NCI-H2227 (cell line): ENCODE results near the gene ITPKB.

ENCODE experiments used
- DNase-seq: peaks from one replicate; lab custom pipeline; 2025; ENCODE audit not compliant: unreplicated experiment; lab: John Stamatoyannopoulos, UW

ITPKB gene

DNA sequence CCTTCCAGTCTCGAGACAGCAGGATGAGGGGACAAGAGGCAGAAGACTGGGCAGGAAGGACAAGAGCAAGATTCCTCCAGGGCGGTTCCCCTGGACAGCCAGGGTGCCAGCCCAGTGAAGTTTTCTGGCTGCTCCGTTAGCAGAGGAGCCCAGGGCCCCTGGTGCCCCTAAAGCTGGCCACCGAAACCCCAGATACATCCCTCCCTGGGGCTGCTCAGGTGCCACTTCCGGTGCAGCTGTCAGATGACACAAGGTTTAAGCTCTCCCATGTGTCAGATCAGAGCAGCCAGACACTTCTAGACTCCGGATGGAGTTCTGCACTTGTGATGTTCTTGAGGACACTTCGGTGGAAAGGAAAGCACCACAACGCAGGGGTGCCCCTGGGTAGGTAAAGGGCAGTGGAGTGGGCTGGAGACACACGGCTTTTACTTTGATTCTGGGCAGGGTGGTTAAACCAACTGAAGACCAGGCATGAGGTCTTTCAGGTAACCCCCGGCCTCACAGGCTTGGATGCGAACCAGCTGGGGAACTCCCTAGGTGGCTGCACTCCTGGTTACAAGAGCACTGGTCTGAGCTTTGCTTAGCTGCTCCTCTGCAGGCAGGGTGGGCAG is 85.7 kb downstream of the ITPKB start:
- no peak for DNase-seq

DNA sequence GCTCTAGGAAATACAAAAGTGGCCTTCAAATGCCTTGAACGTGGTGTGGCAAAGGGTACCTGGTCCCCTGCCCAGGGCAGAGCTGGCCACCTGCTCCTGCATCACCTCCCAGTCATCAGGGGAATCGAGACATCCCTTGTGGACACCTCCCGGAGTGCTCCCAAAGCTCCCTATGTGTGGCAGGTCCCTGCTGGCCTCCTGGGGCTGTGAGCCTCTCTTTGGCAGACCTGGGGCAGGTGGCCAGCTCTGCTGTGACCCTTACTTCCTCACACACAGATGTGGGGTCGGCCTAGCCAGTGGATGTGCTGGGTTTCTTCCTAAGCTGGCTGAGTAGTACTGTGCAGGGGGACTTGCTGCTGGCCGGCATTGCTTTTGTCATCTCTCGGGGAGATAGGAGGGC is 86.5 kb downstream of the ITPKB start:
- DNase-seq = no peak

GRCh38 chr1:226651732-226652105 is 87.4 kb downstream of the ITPKB start:
- DNase-seq = no peak

- no peak for DNase-seq
These were observed 87.9 kb downstream of the ITPKB start for GRCh38 chr1:226651041-226651731.

DNA sequence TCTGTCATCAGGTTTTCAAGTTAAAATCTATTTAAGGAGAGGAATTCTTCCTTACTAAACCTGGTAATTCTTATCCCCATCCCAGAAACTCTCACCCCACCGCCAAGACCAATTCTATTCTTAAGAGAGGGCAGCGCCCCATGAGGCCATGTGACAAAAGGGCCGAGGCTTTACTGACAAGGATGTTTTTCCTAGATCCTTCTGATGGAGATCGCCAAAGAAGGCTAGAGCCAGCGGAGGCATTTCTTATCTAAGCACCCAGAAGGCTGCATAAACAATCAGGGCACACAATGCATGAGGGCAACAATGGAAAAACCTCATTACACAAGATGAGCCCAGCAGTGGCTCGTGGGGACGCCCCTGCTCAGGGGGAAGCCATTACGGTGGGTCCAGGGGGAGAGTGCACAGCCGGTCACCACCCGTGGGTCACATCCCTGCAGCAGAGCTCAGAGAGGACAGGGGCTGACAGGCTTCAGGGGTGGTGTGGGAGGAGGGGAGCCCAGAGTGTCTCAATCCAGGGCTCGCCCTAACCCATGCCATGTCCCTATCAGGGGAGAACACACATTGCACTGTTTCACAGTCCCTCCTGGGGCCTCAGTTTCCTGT is 88.7 kb downstream of the ITPKB start:
- DNase-seq = no peak

DNA sequence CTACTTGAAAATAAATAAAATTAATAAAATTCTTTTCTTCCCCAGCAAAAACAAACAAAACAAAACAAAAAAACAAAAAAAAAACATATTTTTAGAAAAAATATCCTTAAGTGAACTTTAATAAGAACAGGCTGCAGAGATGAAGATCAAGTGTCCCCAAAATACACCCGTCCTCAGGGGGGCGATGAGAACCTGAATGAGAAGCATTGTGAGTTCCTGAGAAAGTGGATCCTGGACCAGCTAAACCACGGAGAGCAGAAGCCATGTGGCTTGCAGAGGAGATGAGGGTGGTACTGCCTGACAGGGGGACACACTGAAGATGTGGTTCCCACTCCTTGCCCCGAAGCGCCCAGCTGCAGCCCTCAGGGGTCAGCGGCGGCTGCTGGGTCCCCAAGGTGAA is 89.3 kb downstream of the ITPKB start:
- DNase-seq = no peak

DNA sequence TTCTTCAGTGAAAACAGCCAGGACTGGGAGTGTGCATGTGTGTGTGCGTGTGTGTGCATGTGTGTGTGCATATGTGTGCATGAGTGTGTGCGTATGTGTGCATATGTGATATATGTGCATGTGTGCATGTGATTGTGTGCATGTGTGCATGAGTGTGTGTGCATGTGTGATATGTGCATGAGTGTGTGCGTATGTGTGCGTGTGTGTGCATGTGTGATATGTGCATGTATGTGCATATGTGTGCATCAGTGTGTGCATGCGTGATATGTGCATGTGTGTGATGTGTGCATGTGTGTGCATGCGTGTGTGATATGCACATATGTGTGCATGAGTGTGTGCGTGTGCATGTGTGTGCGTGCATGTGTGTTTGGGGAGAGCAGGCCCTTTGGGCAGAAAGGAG is 89.8 kb downstream of the ITPKB start:
- DNase-seq = no peak

DNA sequence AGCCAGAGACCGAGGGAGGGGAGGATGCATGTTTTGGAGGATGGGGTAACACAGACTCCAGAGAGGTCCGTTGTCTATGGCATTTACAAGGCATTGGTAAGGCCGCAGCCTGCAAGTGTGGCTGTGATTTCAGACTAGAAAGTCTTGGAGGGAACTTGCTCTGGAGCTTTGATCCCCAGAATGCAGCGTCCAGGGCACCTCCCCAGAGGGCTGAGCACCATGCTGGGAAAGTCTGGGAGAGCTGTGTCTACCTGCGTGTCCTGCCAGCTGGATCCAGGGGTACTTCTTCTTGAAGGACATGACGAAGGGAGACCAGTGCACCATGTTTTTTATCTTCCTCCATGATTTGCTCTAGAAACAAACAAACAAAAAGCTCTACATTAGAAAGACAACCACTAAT is 90.7 kb downstream of the ITPKB start:
- DNase-seq = no peak

GRCh38 chr1:226647719-226648118 is 91.4 kb downstream of the ITPKB start:
- DNase-seq = no peak

DNA sequence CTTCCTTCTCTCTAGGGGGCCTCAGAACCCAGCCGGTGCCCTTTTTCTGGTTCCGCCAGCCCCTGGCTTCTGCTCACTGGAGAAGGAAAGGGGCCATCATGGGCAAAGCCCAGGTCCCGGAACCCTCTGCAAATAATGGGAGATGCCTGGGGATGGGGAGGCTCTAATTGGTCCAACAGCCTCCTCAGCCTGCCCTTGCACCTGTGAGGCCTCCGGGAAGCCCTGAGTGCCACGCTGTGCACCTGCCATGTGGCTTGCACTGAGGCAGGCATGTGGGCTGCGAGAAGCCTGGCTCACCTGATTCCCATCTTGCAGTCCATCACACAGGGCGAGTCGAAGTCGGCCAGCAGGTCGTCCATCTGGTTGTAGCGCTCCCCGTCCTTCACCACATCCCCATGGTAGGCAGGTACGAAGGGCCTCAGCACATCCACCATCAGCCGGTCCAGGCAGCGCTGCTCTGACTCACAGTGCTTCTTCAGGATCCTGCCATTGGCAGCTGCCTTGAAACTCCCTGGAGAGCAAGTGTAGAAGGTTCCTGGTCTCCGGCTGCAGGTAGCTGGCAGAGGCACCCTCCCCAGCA is 92.1 kb downstream of the ITPKB start:
- no peak for DNase-seq

- DNase-seq = no peak
These were observed 92.8 kb downstream of the ITPKB start for GRCh38 chr1:226646026-226646869.

DNA sequence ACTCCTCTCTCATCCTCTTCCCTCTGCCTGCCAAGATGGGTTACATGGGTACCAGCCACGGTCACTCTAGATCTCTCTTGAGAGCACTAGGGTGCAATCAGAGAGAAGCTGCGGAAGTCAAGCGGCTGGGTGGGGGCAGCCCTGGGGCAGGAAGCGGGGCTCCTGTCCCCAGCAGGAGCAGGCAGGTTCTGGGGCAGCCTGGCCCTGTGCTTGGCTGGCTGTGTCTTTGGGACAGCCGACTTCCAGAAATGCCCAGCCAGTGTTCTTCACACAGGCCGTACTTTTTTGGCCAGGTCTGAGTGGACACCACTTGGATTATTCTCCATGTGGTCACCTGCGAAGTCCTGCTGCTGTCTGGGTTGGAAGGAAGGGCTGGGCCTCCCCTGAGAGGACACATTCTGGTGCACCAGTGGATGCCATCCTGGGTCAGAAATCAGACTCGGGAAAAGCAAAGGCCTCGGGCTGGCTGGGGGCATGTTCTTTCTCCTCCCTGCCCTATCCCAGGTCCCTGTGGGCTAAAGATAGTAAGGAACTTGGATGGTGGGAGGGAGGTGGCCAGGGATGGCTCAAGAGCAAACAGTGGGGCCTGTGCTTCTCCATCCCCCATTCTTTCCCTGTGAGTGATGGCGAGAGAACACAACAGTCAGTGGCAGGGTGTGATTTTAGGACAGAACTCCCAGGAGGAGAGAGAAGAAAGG is 93.7 kb downstream of the ITPKB start:
- DNase-seq = no peak

- DNase-seq = no peak
These were observed 94.4 kb downstream of the ITPKB start for GRCh38 chr1:226644541-226645176.

DNA sequence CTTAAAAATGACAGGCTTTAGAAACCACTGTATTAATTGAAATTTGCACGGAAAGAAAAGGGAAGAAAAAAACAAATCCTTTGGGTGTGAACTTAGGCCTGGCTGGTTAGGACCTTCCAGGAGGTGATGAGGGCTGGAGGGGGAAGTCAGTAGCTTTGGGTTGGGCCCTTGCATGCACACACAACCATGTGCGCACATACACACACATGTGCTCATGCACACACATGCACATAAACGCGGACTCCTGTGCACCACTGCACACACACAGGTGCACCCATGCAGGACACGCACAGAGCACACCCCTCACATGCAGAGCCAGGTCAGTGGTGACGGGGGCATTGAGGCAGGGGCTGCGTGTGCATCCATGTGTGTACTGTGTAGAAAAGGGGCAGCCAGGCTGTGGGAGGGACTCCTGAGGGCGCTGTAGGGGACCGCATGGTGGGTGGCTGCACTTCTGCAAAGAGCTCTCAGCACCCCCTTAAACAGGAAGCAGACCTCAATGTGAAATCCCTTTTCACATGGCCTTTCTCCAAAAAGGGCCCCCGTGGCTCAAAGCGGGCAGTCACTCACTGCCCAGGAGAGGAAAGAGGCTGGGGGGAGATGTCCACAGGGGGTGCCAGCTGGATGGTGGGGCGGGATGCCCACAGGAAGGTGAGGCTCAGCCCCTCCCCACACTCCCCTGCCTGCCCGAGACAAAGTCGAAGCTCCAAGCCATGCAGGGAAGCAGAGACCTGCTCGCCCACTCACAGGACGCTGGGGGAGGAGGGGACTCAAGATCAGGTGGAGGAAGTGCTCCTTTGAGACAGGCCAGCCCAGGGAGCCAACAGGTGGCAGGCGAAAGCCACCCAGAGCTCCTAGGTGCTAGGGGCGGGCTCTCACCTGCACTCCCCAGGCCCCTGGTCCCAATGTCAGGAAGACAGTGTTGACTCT is 95.2 kb downstream of the ITPKB start:
- DNase-seq = no peak

GRCh38 chr1:226643177-226643576 is 95.9 kb downstream of the ITPKB start:
- no peak for DNase-seq

GRCh38 chr1:226642421-226642820 is 96.7 kb downstream of the ITPKB start:
- DNase-seq = no peak

- DNase-seq = no peak
These were observed 97.3 kb downstream of the ITPKB start for GRCh38 chr1:226641671-226642231.

- DNase-seq = no peak
These were observed 98.6 kb downstream of the ITPKB start for GRCh38 chr1:226640321-226641136.
